ENCODE results near the gene APOC1.

DNA sequence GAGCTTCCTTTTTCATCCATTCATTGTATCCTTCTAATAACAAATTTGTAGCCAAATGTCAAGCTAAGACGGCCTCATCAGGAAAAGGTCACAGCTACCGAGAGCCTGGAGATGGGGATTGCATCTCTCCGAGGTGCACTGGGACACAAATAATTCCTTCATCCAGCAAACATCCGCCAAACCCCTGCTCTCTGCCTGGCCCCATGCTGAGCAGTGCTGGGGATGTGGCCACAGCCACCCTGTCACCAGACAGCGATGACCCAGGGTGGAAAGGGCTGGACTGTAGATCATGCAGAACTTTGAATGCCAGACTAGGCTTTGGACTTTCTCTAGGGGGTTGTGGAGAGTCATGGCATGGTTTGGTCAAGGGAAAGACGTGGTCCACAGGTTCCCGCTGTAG lies 21.5 kb upstream of the APOC1 start:
- TF ChIP-seq FOSL2 (IDR thresholded peaks at IDR 0.05; ENCODE audit: borderline replicate concordance, low read depth) (no peak), POLR2AphosphoS5 (IDR thresholded peaks at IDR 0.05; ENCODE audit: low read depth, low read length) (no peak), JUND (IDR thresholded peaks at IDR 0.05) (no peak), FOXM1 (IDR thresholded peaks at IDR 0.05; ENCODE audit: low read depth) (no peak)
- TF ChIP-seq, protein P1, sequence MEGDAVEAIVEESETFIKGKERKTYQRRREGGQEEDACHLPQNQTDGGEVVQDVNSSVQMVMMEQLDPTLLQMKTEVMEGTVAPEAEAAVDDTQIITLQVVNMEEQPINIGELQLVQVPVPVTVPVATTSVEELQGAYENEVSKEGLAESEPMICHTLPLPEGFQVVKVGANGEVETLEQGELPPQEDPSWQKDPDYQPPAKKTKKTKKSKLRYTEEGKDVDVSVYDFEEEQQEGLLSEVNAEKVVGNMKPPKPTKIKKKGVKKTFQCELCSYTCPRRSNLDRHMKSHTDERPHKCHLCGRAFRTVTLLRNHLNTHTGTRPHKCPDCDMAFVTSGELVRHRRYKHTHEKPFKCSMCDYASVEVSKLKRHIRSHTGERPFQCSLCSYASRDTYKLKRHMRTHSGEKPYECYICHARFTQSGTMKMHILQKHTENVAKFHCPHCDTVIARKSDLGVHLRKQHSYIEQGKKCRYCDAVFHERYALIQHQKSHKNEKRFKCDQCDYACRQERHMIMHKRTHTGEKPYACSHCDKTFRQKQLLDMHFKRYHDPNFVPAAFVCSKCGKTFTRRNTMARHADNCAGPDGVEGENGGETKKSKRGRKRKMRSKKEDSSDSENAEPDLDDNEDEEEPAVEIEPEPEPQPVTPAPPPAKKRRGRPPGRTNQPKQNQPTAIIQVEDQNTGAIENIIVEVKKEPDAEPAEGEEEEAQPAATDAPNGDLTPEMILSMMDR (IDR thresholded peaks at IDR 0.05), result no peak
